ENCODE data around the gene CPNE5. TPM values are rescaled to one million over a fixed set of nuclear protein-coding genes. Genes with fewer than 3 reads are reported as not detected.

Gene CPNE5
- total RNA-seq, 1 experiment from 2014 or later = 0.44 TPM

- BruUV-seq (replicated peaks) = no TSS peak
- CTCF ChIA-PET = no interaction called here
- no peaks in the 10 kb centered on the region for H3K4me1 ChIP-seq (ENCODE audit: control insufficient read depth, insufficient read depth, low read length)
- TF ChIP-seq POLR2AphosphoS5 (IDR thresholded peaks at IDR 0.05; ENCODE audit: low read depth, low read length) (no peak), SIN3A (IDR thresholded peaks at IDR 0.05; ENCODE audit: borderline replicate concordance, insufficient read depth, low read depth, low read length) (no peak), TCF7L2 (IDR thresholded peaks at IDR 0.05; ENCODE audit: low read depth, low read length) (no peak), REST (IDR thresholded peaks at IDR 0.05; ENCODE audit: insufficient read depth in 1 of 2, low read depth in 2 of 2, low read length in 1 of 2) (no peak), CTCF (IDR thresholded peaks at IDR 0.05) (no peak)
- POLR2A ChIA-PET = interaction anchor here (0.5 kb wide), 1 partner anchor 36 kb away, joined by 3 read pairs; no protein-coding TSS in a partner anchor
- intact Hi-C loops (cut with micrococcal nuclease; ENCODE audit: unreplicated experiment) = no loop called here
- no peaks in the 10 kb centered on the region for H3K9me3 ChIP-seq (ENCODE audit: control insufficient read depth, insufficient read depth, low read depth, low read length)
- H3K27me3 ChIP-seq (ENCODE audit: control insufficient read depth, insufficient read depth, low read length) = no peaks in the 10 kb centered on the region
- no peaks in the 10 kb centered on the region for H3K36me3 ChIP-seq (ENCODE audit: control insufficient read depth, insufficient read depth, low read length)
- DNase-seq (ENCODE audit: low read depth, low spot score) = no peak
- H3K27ac ChIP-seq (ENCODE audit: low read length) = no peak overlapping the region
- no peak overlapping the region for H3K4me3 ChIP-seq (ENCODE audit: low read depth in 2 of 2, low read length in 2 of 2)
- in situ Hi-C loops (cut with HindIII; ENCODE audit: low pct_unique_long_range_greater_than_20kb, low sequenced_read_pairs) = no loop called here
- no peak for ATAC-seq
These were observed 146.2 kb downstream of the CPNE5 start for GRCh38 chr6:36692861-36693702.

GRCh38 chr6:36692220-36692619 lies 147.0 kb downstream of the CPNE5 start:
- Histone ChIP-seq H3K9me3 (ENCODE audit: control insufficient read depth, insufficient read depth, low read depth, low read length) (no peaks in the 10 kb centered on the region), H3K4me1 (ENCODE audit: control insufficient read depth, insufficient read depth, low read length) (no peaks in the 10 kb centered on the region), H3K36me3 (ENCODE audit: control insufficient read depth, insufficient read depth, low read length) (0 out of 2 replicates have a peak, but pooled peaks cover under 1% of the 10 kb centered on the region), H3K27ac (ENCODE audit: low read length) (no peak overlapping the region), H3K27me3 (ENCODE audit: control insufficient read depth, insufficient read depth, low read length) (no peaks in the 10 kb centered on the region), H3K4me3 (ENCODE audit: low read depth in 2 of 2, low read length in 2 of 2) (no peak overlapping the region)
- ATAC-seq (no peak), DNase-seq (ENCODE audit: low read depth, low spot score) (no peak)
- no TSS peak for BruUV-seq (replicated peaks)
- ChIA-PET CTCF (no interaction called here), POLR2A (interaction anchor here (0.5 kb wide), 1 partner anchor 35 kb away, joined by 3 read pairs; no protein-coding TSS in a partner anchor)
- intact Hi-C loops (cut with micrococcal nuclease; ENCODE audit: unreplicated experiment) (no loop called here), in situ Hi-C loops (cut with HindIII; ENCODE audit: low pct_unique_long_range_greater_than_20kb, low sequenced_read_pairs) (no loop called here)
- TF ChIP-seq SIN3A (IDR thresholded peaks at IDR 0.05; ENCODE audit: borderline replicate concordance, insufficient read depth, low read depth, low read length) = no peak
- no peak for TF ChIP-seq POLR2AphosphoS5 (IDR thresholded peaks at IDR 0.05; ENCODE audit: low read depth, low read length)
- TF ChIP-seq CTCF (IDR thresholded peaks at IDR 0.05) = no peak
- TF ChIP-seq REST (IDR thresholded peaks at IDR 0.05; ENCODE audit: insufficient read depth in 1 of 2, low read depth in 2 of 2, low read length in 1 of 2) = no peak
- TF ChIP-seq TCF7L2 (IDR thresholded peaks at IDR 0.05; ENCODE audit: low read depth, low read length) = no peak

Data from Panc1 (cell line).